Calu3 (cell line): ENCODE measurements around the gene GASK1A. TPM values are rescaled to one million over a fixed set of nuclear protein-coding genes. Genes with fewer than 3 reads are reported as not detected.
"Not testable (repeated sequence)": the region's sequence is repeated elsewhere in the genome, so short reads cannot be mapped to it uniquely, and the experiment has no call there.

ENCODE experiments used
- BruUV-seq: library from RNA; stranded (reverse); fragments of 400-500 nt; replicated peaks from 2 replicates; lab custom pipeline; 2021; lab: Mats Ljungman, UMichigan
- CTCF ChIA-PET: fragments of 300-600 bp; sonication (Branson Sonifier 250); formaldehyde crosslinking; loops from one replicate; lab custom pipeline; 2022; ENCODE audit warnings: antibody characterized with exemption; lab: Charles Lee
- DNase-seq: peaks from one replicate; pipeline ENCODE4 v3.0.0; 2022
- H3K27ac Mint-ChIP-seq: one replicate; pipeline ENCODE4 v1.8.0; 2022; ENCODE audit warnings: mixed read lengths; ENCODE audit not compliant: unreplicated experiment
- H3K27me3 Mint-ChIP-seq: one replicate; pipeline ENCODE4 v1.8.0; 2022; ENCODE audit warnings: mixed read lengths; ENCODE audit not compliant: unreplicated experiment
- H3K36me3 Mint-ChIP-seq: one replicate; pipeline ENCODE4 v1.8.0; 2022; ENCODE audit warnings: mild to moderate bottlenecking, moderate library complexity, mixed read lengths; ENCODE audit not compliant: insufficient read depth, unreplicated experiment
- H3K4me1 Mint-ChIP-seq: one replicate; pipeline ENCODE4 v1.8.0; 2022; ENCODE audit warnings: mild to moderate bottlenecking, low read depth, mixed read lengths; ENCODE audit not compliant: unreplicated experiment
- H3K4me3 Mint-ChIP-seq: one replicate; pipeline ENCODE4 v1.8.0; 2022; ENCODE audit warnings: mild to moderate bottlenecking, low read depth, moderate library complexity, mixed read lengths; ENCODE audit not compliant: unreplicated experiment
- H3K9me3 Mint-ChIP-seq: one replicate; pipeline ENCODE4 v1.8.0; 2022; ENCODE audit warnings: low read depth, mixed read lengths; ENCODE audit not compliant: unreplicated experiment
- CTCF ChIP-seq: fragments of 200-600 bp; IDR thresholded peaks from one replicate; pipeline ENCODE4 v1.8.0; 2022; ENCODE audit warnings: antibody characterized with exemption; ENCODE audit not compliant: unreplicated experiment
- intact Hi-C: fragments of 100-400 bp; cut with micrococcal nuclease; formaldehyde crosslinking; loops from one replicate; pipeline ENCODE4 v1.10.0; 2022; ENCODE audit not compliant: unreplicated experiment
- total RNA-seq: library from RNA; stranded (reverse); gene quantifications from 2 replicates; pipeline ENCODE4 v1.2.3, GENCODE V29; 2022

The GASK1A gene
- total RNA-seq, 1 experiment from 2014 or later, result 2.3 TPM

- CTCF ChIA-PET, result no interaction called here
- no peak overlapping the region for H3K27ac Mint-ChIP-seq
- no peaks in the 10 kb centered on the region for H3K4me1 Mint-ChIP-seq
Measured at GRCh38 chr3:43061101-43061895, 82.2 kb downstream of the GASK1A start.

GRCh38 chr3:43062040-43062563 lies 83.0 kb downstream of the GASK1A start:
- no peaks in the 10 kb centered on the region for H3K36me3 Mint-ChIP-seq
- TF ChIP-seq CTCF, result no peak

More at GRCh38 chr3:43061101-43061895, 82.2 kb downstream of the GASK1A start:
- H3K4me3 Mint-ChIP-seq, result no peak overlapping the region
- H3K9me3 Mint-ChIP-seq, result no peaks in the 10 kb centered on the region
- peaks cover 12% of the 10 kb centered on the region for H3K27me3 Mint-ChIP-seq
- intact Hi-C loops, result no loop called here
- no peak for DNase-seq
- no peaks in the 10 kb centered on the region for H3K36me3 Mint-ChIP-seq
- no peak for TF ChIP-seq CTCF
- no TSS peak for BruUV-seq

GRCh38 chr3:43062564-43063040 lies 83.5 kb downstream of the GASK1A start:
- no peaks in the 10 kb centered on the region for H3K36me3 Mint-ChIP-seq
- BruUV-seq, result no TSS peak
- H3K4me1 Mint-ChIP-seq, result no peaks in the 10 kb centered on the region
- TF ChIP-seq CTCF, result no peak
- peaks cover 12% of the 10 kb centered on the region for H3K27me3 Mint-ChIP-seq
- H3K27ac Mint-ChIP-seq, result no peak overlapping the region
- H3K4me3 Mint-ChIP-seq, result no peak overlapping the region
- no peak for DNase-seq
- intact Hi-C loops, result no loop called here
- no peaks in the 10 kb centered on the region for H3K9me3 Mint-ChIP-seq
- CTCF ChIA-PET, result no interaction called here

More at GRCh38 chr3:43062040-43062563, 83.0 kb downstream of the GASK1A start:
- no peak for DNase-seq
- no peaks in the 10 kb centered on the region for H3K9me3 Mint-ChIP-seq
- CTCF ChIA-PET, result no interaction called here
- BruUV-seq, result no TSS peak
- intact Hi-C loops, result no loop called here
- H3K27me3 Mint-ChIP-seq, result peaks cover 12% of the 10 kb centered on the region
- H3K4me3 Mint-ChIP-seq, result no peak overlapping the region
- H3K4me1 Mint-ChIP-seq, result no peaks in the 10 kb centered on the region
- no peak overlapping the region for H3K27ac Mint-ChIP-seq

GRCh38 chr3:43063114-43063513 lies 84.0 kb downstream of the GASK1A start:
- CTCF ChIA-PET, result no interaction called here
- Mint-ChIP-seq H3K36me3 (no peaks in the 10 kb centered on the region), H3K27me3 (peaks cover 12% of the 10 kb centered on the region), H3K4me3 (no peak overlapping the region), H3K27ac (no peak overlapping the region), H3K4me1 (no peaks in the 10 kb centered on the region), H3K9me3 (no peaks in the 10 kb centered on the region)
- DNase-seq, result no peak
- no TSS peak for BruUV-seq
- intact Hi-C loops, result no loop called here
- no peak for TF ChIP-seq CTCF

- H3K27me3 Mint-ChIP-seq, result peaks cover 20% of the 10 kb centered on the region
- intact Hi-C loops, H3K4me3 Mint-ChIP-seq, H3K4me1 Mint-ChIP-seq, H3K9me3 Mint-ChIP-seq, CTCF ChIA-PET, H3K27ac Mint-ChIP-seq, BruUV-seq, H3K36me3 Mint-ChIP-seq, DNase-seq: not testable (repeated sequence)
Measured at GRCh38 chr3:43070670-43071069, 91.6 kb downstream of the GASK1A start.
